Prostate gland (tissue), 2 donors: Measurements from ENCODE around the gene TPP1.

Source experiments
- POLR2A ChIP-seq: fragments of 450-650 bp; IDR thresholded peaks from one replicate; pipeline ENCODE4 v1.6.1; 2016; ENCODE audit warnings: antibody characterized with exemption, mild to moderate bottlenecking
- TF ChIP-seq, protein P1 (sequence below), 4 experiments: fragments of 200-600 bp in 2 of 4; fragments of 450-650 bp in 2 of 4; sonication (generic) in 2 of 4; IDR thresholded peaks; 1 replicate in 3 of 4; 2 replicates in 1 of 4; pipeline ENCODE4 v1.5.1; 2016 to 2019; ENCODE audit warnings: antibody characterized with exemption in 4 of 4, mild to moderate bottlenecking in 2 of 4, moderate library complexity in 2 of 4

DNA sequence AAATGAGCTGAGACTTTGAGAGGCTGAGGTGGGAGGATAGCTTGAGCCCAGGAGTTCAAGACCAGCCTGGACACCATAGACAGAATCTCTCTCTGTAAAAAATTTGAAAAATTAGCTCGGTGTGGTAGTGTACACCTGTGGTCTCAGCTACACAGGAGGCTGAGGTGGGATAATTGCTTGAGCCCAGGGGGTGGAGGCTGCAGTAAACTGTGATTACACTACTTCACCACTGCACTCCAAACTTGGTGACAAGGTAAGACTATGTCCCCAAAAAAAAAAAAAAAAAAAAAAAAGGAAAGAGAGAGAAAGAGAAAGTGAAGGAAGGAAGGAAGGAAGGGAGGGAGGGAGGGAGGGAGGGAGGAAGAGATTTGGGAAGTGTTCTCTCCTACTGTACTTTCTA, 41.1 kb downstream of the TPP1 start:
- TF ChIP-seq, protein P1, sequence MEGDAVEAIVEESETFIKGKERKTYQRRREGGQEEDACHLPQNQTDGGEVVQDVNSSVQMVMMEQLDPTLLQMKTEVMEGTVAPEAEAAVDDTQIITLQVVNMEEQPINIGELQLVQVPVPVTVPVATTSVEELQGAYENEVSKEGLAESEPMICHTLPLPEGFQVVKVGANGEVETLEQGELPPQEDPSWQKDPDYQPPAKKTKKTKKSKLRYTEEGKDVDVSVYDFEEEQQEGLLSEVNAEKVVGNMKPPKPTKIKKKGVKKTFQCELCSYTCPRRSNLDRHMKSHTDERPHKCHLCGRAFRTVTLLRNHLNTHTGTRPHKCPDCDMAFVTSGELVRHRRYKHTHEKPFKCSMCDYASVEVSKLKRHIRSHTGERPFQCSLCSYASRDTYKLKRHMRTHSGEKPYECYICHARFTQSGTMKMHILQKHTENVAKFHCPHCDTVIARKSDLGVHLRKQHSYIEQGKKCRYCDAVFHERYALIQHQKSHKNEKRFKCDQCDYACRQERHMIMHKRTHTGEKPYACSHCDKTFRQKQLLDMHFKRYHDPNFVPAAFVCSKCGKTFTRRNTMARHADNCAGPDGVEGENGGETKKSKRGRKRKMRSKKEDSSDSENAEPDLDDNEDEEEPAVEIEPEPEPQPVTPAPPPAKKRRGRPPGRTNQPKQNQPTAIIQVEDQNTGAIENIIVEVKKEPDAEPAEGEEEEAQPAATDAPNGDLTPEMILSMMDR (IDR thresholded peaks at IDR 0.05), result no peak
- no peak for TF ChIP-seq POLR2A
